PC-9 (cell line): ENCODE data around the gene PSTK. TPM values are rescaled to one million over a fixed set of nuclear protein-coding genes. Genes with fewer than 3 reads are reported as not detected.

ENCODE experiments used
- BruUV-seq: library from RNA; stranded (reverse); fragments of 400-500 nt; replicated peaks from 2 replicates; lab custom pipeline; 2021; lab: Mats Ljungman, UMichigan
- CTCF ChIA-PET: fragments of 300-600 bp; sonication (Branson Sonifier 250); formaldehyde crosslinking; loops from one replicate; lab custom pipeline; 2022; ENCODE audit warnings: antibody characterized with exemption; lab: Charles Lee
- POLR2A ChIA-PET: fragments of 300-600 bp; sonication (Branson Sonifier 250); formaldehyde crosslinking; loops from one replicate; lab custom pipeline; 2022; ENCODE audit warnings: antibody characterized with exemption; ENCODE audit not compliant: unreplicated experiment; lab: Charles Lee
- DNase-seq, 2 experiments: peaks; one replicate each; pipeline versions ENCODE4 v3.0.0 to v3.0.0-alpha.2; 2015 to 2022; ENCODE audit warnings: mixed read lengths in 1 of 2
- H2AFZ ChIP-seq: fragments of 200-600 bp; sonication (generic); 2 replicates; pipeline ENCODE4 v1.8.1; 2017; ENCODE audit warnings: antibody characterized with exemption
- H3F3A ChIP-seq: fragments of 200-600 bp; sonication (generic); 2 replicates; pipeline ENCODE4 v1.8.1; 2017; ENCODE audit warnings: antibody characterized with exemption, mild to moderate bottlenecking, low read depth; ENCODE audit not compliant: insufficient read depth
- H3K27ac ChIP-seq: fragments of 200-600 bp; sonication (generic); 2 replicates; pipeline ENCODE4 v1.6.1; 2016; ENCODE audit warnings: mixed run types
- H3K27me3 ChIP-seq: fragments of 200-600 bp; sonication (generic); 2 replicates; pipeline ENCODE4 v1.6.1; 2016; ENCODE audit warnings: low read depth, mixed run types; ENCODE audit not compliant: insufficient read depth
- H3K36me3 ChIP-seq: fragments of 200-600 bp; sonication (generic); 2 replicates; pipeline ENCODE4 v1.6.1; 2016; ENCODE audit warnings: low read depth, mixed run types
- H3K4me1 ChIP-seq: fragments of 200-600 bp; sonication (generic); replicated peaks from 2 replicates; pipeline ENCODE4 v1.6.1; 2016; ENCODE audit warnings: mixed run types; ENCODE audit not compliant: insufficient read depth
- H3K4me2 ChIP-seq: fragments of 200-600 bp; sonication (generic); 2 replicates; pipeline ENCODE4 v1.6.1; 2017; ENCODE audit warnings: mixed run types
- H3K4me3 ChIP-seq: fragments of 200-600 bp; sonication (generic); 2 replicates; pipeline ENCODE4 v1.6.1; 2016; ENCODE audit warnings: mixed run types
- H3K79me2 ChIP-seq: fragments of 200-600 bp; sonication (generic); 2 replicates; pipeline ENCODE4 v1.6.1; 2017; ENCODE audit warnings: low read depth, mixed run types
- H3K9me2 ChIP-seq: fragments of 200-600 bp; sonication (generic); 2 replicates; pipeline ENCODE4 v1.8.1; 2017; ENCODE audit warnings: mild to moderate bottlenecking; ENCODE audit not compliant: insufficient read depth
- H3K9me3 ChIP-seq: fragments of 200-600 bp; sonication (generic); 2 replicates; pipeline ENCODE4 v1.8.1; 2016; ENCODE audit warnings: low read depth; ENCODE audit not compliant: insufficient read depth
- H4K20me1 ChIP-seq: fragments of 200-600 bp; sonication (generic); 2 replicates; pipeline ENCODE4 v1.8.1; 2017; ENCODE audit not compliant: insufficient read depth
- EZH2 ChIP-seq: fragments of 200-600 bp; sonication (generic); IDR thresholded peaks from 2 replicates; pipeline ENCODE4 v1.8.0; 2017; ENCODE audit warnings: antibody characterized with exemption, low read depth
- intact Hi-C: fragments of 100-400 bp; cut with micrococcal nuclease; formaldehyde crosslinking; loops from one replicate; pipeline ENCODE4 v1.10.0; 2022; ENCODE audit not compliant: unreplicated experiment
- total RNA-seq: library from RNA; stranded (reverse); gene quantifications from 2 replicates; pipeline ENCODE4 v1.2.3, GENCODE V29; 2021
- TF ChIP-seq, protein P1 (sequence below): fragments of 200-600 bp; sonication (generic); conservative IDR thresholded peaks from 2 replicates; pipeline ENCODE4 v1.6.1; 2017; ENCODE audit warnings: mixed run types, antibody characterized with exemption, mild to moderate bottlenecking, moderate library complexity

Gene PSTK
- total RNA-seq, 1 experiment from 2014 or later: 3.4 TPM

GRCh38 chr10:123009105-123009820, 29.1 kb downstream of the PSTK start:
- no peaks in the 10 kb centered on the region for H3K36me3 ChIP-seq
- H3K4me2 ChIP-seq: peak overlapping the region; percentile 82
- peaks cover 41% of the 10 kb centered on the region for H3K79me2 ChIP-seq
- H3K4me1 ChIP-seq: peaks cover 16% of the 10 kb centered on the region
- no peaks in the 10 kb centered on the region for H3K27me3 ChIP-seq
- TF ChIP-seq, protein P1, sequence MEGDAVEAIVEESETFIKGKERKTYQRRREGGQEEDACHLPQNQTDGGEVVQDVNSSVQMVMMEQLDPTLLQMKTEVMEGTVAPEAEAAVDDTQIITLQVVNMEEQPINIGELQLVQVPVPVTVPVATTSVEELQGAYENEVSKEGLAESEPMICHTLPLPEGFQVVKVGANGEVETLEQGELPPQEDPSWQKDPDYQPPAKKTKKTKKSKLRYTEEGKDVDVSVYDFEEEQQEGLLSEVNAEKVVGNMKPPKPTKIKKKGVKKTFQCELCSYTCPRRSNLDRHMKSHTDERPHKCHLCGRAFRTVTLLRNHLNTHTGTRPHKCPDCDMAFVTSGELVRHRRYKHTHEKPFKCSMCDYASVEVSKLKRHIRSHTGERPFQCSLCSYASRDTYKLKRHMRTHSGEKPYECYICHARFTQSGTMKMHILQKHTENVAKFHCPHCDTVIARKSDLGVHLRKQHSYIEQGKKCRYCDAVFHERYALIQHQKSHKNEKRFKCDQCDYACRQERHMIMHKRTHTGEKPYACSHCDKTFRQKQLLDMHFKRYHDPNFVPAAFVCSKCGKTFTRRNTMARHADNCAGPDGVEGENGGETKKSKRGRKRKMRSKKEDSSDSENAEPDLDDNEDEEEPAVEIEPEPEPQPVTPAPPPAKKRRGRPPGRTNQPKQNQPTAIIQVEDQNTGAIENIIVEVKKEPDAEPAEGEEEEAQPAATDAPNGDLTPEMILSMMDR: no peak
- TF ChIP-seq EZH2: no peak
- TSS peak; percentile 64 for BruUV-seq
- H4K20me1 ChIP-seq: no peaks in the 10 kb centered on the region
- DNase-seq: peak in 1 of 2 experiments; percentile 3
- no peaks in the 10 kb centered on the region for H3K9me2 ChIP-seq
- peak overlapping the region; percentile 96 for H2AFZ ChIP-seq
- peak overlapping the region; percentile 89 for H3K4me3 ChIP-seq
- H3K9me3 ChIP-seq: no peaks in the 10 kb centered on the region
- intact Hi-C loops: loop anchor here (2.0 to 10.0 kb wide), 2 partner anchors 54 to 146 kb away; partner anchors contain the start of genes BUB3 and C10orf88
- ChIA-PET CTCF (no interaction called here), POLR2A (no interaction called here)
- H3K27ac ChIP-seq: no peak overlapping the region
- no peaks in the 10 kb centered on the region for H3F3A ChIP-seq

DNA sequence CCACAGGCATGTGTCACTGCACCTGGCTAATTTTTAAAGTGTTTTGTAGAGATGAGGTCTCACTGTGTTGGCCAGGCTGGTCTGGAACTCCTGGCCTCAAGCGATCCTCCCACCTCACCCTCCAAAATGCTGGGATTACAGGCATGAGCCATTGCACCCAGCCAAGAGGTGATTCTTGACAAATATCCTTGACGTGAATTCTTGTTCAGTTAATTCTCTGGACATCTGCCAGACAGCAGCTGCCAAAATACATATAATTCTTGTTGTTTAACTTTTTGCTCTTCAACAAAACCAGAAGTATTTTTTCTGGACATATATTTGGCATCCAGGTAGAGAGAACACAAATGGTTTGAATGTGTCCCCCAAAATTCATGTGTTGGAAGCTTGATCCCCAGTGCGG, 31.8 kb downstream of the PSTK start:
- Histone ChIP-seq H3K27ac (no peak overlapping the region), H3K4me1 (peaks cover 12% of the 10 kb centered on the region), H3K36me3 (no peaks in the 10 kb centered on the region), H3K9me3 (no peaks in the 10 kb centered on the region), H3K4me2 (no peak overlapping the region), H3K79me2 (peaks cover 15% of the 10 kb centered on the region), H2AFZ (no peak overlapping the region), H3K4me3 (no peak overlapping the region), H3K27me3 (no peaks in the 10 kb centered on the region), H3F3A (no peaks in the 10 kb centered on the region), H3K9me2 (no peaks in the 10 kb centered on the region), H4K20me1 (no peaks in the 10 kb centered on the region)
- ChIA-PET CTCF (no interaction called here), POLR2A (no interaction called here)
- TF ChIP-seq, protein P1: no peak
- TF ChIP-seq EZH2: no peak
- intact Hi-C loops: no loop called here
- no TSS peak for BruUV-seq
- DNase-seq: no peak

DNA sequence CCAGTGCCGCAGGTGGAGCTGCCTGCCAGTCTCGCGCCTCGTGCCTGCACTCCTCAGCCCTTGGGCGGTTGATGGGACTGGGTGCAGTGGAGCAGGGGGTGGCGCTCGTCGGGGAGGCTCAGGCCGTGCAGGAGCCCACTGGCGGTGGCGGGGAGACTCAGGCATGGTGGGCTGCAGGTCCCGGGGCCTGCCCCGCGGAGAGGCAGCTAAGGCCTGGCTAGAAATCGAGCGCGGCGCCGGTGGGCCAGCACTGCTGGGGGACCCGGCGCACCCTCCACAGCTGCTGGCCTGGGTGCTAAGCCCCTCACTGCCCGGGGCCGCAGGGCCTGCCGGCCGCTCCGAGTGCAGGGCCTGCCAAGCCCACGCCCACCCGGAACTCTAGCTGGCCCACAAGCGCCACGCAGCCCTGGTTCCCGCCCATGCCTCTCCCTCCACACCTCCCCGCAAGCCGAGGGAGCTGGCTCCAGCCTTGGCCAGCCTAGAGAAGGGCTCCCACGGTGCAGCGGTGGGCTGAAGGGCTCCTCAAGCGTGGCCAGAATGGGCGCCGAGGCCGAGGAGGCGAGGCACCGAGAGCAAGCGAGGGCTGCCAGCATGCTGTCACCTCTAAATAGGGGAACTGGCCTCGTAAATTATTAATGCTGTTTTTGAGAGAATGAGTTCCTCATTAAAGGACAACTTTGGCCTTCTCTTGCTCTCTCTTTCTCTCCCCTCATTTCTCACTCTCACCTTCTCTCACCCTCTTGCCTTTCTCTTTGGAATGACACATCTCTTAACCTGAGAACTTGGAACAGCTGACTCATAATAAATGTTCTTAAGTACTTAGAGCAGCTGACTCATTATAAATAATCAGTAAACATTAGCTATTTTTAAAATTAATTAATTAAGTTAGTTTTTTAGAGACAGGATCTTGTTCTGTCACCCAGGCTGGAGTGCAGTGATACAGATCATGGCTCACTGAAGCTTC, 33.5 kb downstream of the PSTK start:
- H3K27me3 ChIP-seq: no peaks in the 10 kb centered on the region
- H3K4me3 ChIP-seq: no peak overlapping the region
- H3K79me2 ChIP-seq: no peaks in the 10 kb centered on the region
- BruUV-seq: no TSS peak
- no peak overlapping the region for H3K4me2 ChIP-seq
- peaks cover 6% of the 10 kb centered on the region for H3K4me1 ChIP-seq
- H4K20me1 ChIP-seq: no peaks in the 10 kb centered on the region
- H3F3A ChIP-seq: no peaks in the 10 kb centered on the region
- no peak overlapping the region for H3K27ac ChIP-seq
- no peaks in the 10 kb centered on the region for H3K36me3 ChIP-seq
- no peak overlapping the region for H2AFZ ChIP-seq
- POLR2A ChIA-PET: no interaction called here
- CTCF ChIA-PET: no interaction called here
- no peaks in the 10 kb centered on the region for H3K9me2 ChIP-seq
- no peaks in the 10 kb centered on the region for H3K9me3 ChIP-seq
- intact Hi-C loops: no loop called here
- TF ChIP-seq EZH2: no peak
- TF ChIP-seq, protein P1: no peak
- no peak for DNase-seq
